Thoracic aorta (tissue), 2 donors: ENCODE data around the gene KIRREL1. TPM values are rescaled to one million over a fixed set of nuclear protein-coding genes. Genes with fewer than 3 reads are reported as not detected.
A peak's percentile ranks its signal among the peaks of the same experiment; 100 is the strongest.

Source experiments
- ATAC-seq: fragments of 150-250 bp; one replicate; pipeline ENCODE4 v1.8.0; 2017; ENCODE audit warnings: low read depth; ENCODE audit not compliant: insufficient number of reproducible peaks, low FRiP score
- DNase-seq: peaks from one replicate; pipeline ENCODE4 v3.0.0-alpha.2; 2020; ENCODE audit warnings: low spot score
- H3K27ac ChIP-seq, 2 donors: fragments of 200-600 bp; sonication (generic); 1 replicate in 1 of 2; 2 replicates in 1 of 2; pipeline ENCODE4 v1.5.1; 2016; ENCODE audit warnings: mild to moderate bottlenecking in 2 of 2, moderate library complexity in 2 of 2
- H3K27me3 ChIP-seq: fragments of 200-600 bp; sonication (generic); replicated peaks from 2 replicates; pipeline ENCODE4 v1.6.0; 2016; ENCODE audit warnings: mild to moderate bottlenecking; ENCODE audit not compliant: insufficient read depth
- H3K36me3 ChIP-seq: fragments of 200-600 bp; sonication (generic); one replicate; pipeline ENCODE4 v1.5.1; 2016
- H3K4me1 ChIP-seq, 2 donors: fragments of 200-600 bp; sonication (generic); 1 replicate in 1 of 2; 2 replicates in 1 of 2; pipeline versions ENCODE4 v1.5.1 to v1.6.0; 2016; ENCODE audit warnings: low read depth in 2 of 2, mild to moderate bottlenecking in 1 of 2; ENCODE audit not compliant: control insufficient read depth in 1 of 2
- H3K4me3 ChIP-seq: fragments of 200-600 bp; sonication (generic); 2 replicates; pipeline ENCODE4 v1.5.1; 2016; ENCODE audit warnings: mild to moderate bottlenecking
- H3K9me3 ChIP-seq: fragments of 200-600 bp; sonication (generic); 2 replicates; pipeline ENCODE4 v1.5.1; 2016
- CTCF ChIP-seq: fragments of 200-600 bp; sonication (generic); IDR thresholded peaks from one replicate; pipeline ENCODE4 v1.5.1; 2019; ENCODE audit warnings: antibody characterized with exemption
- total RNA-seq, 2 donors: library from RNA; depleted of rRNA; stranded (reverse); fragments of >200 nt; gene quantifications; one replicate each; pipeline versions ENCODE4 v1.1.0 to v1.2.3, GENCODE V29; 2016

The KIRREL1 gene
- total RNA-seq, 2 donors from 2014 or later, result 111 to 136 TPM

- DNase-seq (no peak), ATAC-seq (no peak)
- Histone ChIP-seq H3K36me3 (no peaks in the 10 kb centered on the region), H3K27ac (no peak overlapping the region), H3K4me3 (peak overlapping the region; percentile 77), H3K9me3 (no peaks in the 10 kb centered on the region), H3K4me1 (peaks cover 0 to 13% of the 10 kb centered on the region in 2 donors), H3K27me3 (no peaks in the 10 kb centered on the region)
- no peak for TF ChIP-seq CTCF
Observed at GRCh38 chr1:158113759-158114127, 120.3 kb downstream of the KIRREL1 start.

- H3K4me1 ChIP-seq, result peaks cover 0 to 13% of the 10 kb centered on the region in 2 donors
- ATAC-seq (no peak), DNase-seq (no peak)
- H3K27ac ChIP-seq, result no peak overlapping the region
- no peaks in the 10 kb centered on the region for H3K36me3 ChIP-seq
- H3K9me3 ChIP-seq, result no peaks in the 10 kb centered on the region
- no peaks in the 10 kb centered on the region for H3K27me3 ChIP-seq
- TF ChIP-seq CTCF, result no peak
- H3K4me3 ChIP-seq, result no peak overlapping the region
Observed at GRCh38 chr1:158115126-158115525, 121.7 kb downstream of the KIRREL1 start.

GRCh38 chr1:158116311-158117167 is 123.1 kb downstream of the KIRREL1 start:
- H3K27ac ChIP-seq, result no peak overlapping the region
- H3K4me3 ChIP-seq, result no peak overlapping the region
- H3K4me1 ChIP-seq, result peaks cover 0 to 13% of the 10 kb centered on the region in 2 donors
- H3K36me3 ChIP-seq, result no peaks in the 10 kb centered on the region
- ATAC-seq (no peak), DNase-seq (no peak)
- no peaks in the 10 kb centered on the region for H3K27me3 ChIP-seq
- no peaks in the 10 kb centered on the region for H3K9me3 ChIP-seq
- TF ChIP-seq CTCF, result no peak

- peak; percentile 62 for TF ChIP-seq CTCF
- H3K27ac ChIP-seq, result no peak overlapping the region
- ATAC-seq (no peak), DNase-seq (no peak)
- no peaks in the 10 kb centered on the region for H3K36me3 ChIP-seq
- H3K4me1 ChIP-seq, result peaks cover 0 to 13% of the 10 kb centered on the region in 2 donors
- no peaks in the 10 kb centered on the region for H3K27me3 ChIP-seq
- peak overlapping the region; percentile 60 for H3K4me3 ChIP-seq
- no peaks in the 10 kb centered on the region for H3K9me3 ChIP-seq
Observed at GRCh38 chr1:158117854-158118704, 124.6 kb downstream of the KIRREL1 start.
